GM12878 (cell line): Measurements from ENCODE around the gene CFHR1. TPM values are rescaled to one million over a fixed set of nuclear protein-coding genes. Genes with fewer than 3 reads are reported as not detected.

ENCODE experiments used
- ATAC-seq: fragments of 200-7000 bp; cut with Tn5 transposase; 3 replicates; pipeline ENCODE4 v1.9.1; 2020; ENCODE audit warnings: mild to moderate bottlenecking, moderate library complexity
- BruUV-seq: library from RNA; stranded (reverse); fragments of 400-500 nt; replicated peaks from 2 replicates; lab custom pipeline; 2021; lab: Mats Ljungman, UMichigan
- CTCF ChIA-PET: fragments of 300-600 bp; sonication (Branson Sonifier 250); formaldehyde crosslinking; extraction: SDS; loops from one replicate; lab custom pipeline; 2021; ENCODE audit warnings: inconsistent platforms; lab: Yijun Ruan, JAX
- POLR2A ChIA-PET: fragments of 350-600 bp; formaldehyde crosslinking; extraction: SDS; loops from one replicate; lab custom pipeline; 2021; ENCODE audit warnings: inconsistent platforms; lab: Charles Lee
- RAD21 ChIA-PET: fragments of 300-600 bp; sonication (Branson Sonifier 250); formaldehyde crosslinking; loops from one replicate; lab custom pipeline; 2023; ENCODE audit warnings: antibody characterized with exemption; ENCODE audit not compliant: unreplicated experiment; lab: Charles Lee
- SMC1A ChIA-PET: fragments of 300-600 bp; sonication (Branson Sonifier 250); formaldehyde crosslinking; loops from one replicate; lab custom pipeline; 2023; ENCODE audit not compliant: unreplicated experiment, uncharacterized antibody; lab: Charles Lee
- DNase-seq: peaks from one replicate; pipeline ENCODE4 v3.0.0-alpha.2; 2011; ENCODE audit warnings: low read depth, low spot score
- FAIRE-seq: peaks from 3 replicates; lab custom pipeline; 2011; peaks lifted over from hg19 to GRCh38; lab: Jason Lieb, UNC
- H2AFZ ChIP-seq: 2 replicates; pipeline ENCODE4 v1.6.0; 2011; ENCODE audit warnings: low read depth, low read length, control low read depth; ENCODE audit not compliant: control insufficient read depth
- H3K27ac ChIP-seq: 2 replicates; pipeline ENCODE4 v1.5.1; 2011; ENCODE audit warnings: control low read depth; ENCODE audit not compliant: control insufficient read depth, insufficient read depth
- H3K27me3 ChIP-seq, 2 experiments: replicated peaks in 1 of 2; 2 replicates each; pipeline versions ENCODE4 v1.6.0 to v1.6.1; 2011; ENCODE audit warnings: low read length in 1 of 2; ENCODE audit not compliant: control insufficient read depth in 2 of 2, insufficient read depth in 2 of 2
- H3K36me3 ChIP-seq, 2 experiments: 2 replicates each; pipeline ENCODE4 v1.5.1; 2011; ENCODE audit warnings: low read length in 1 of 2; ENCODE audit not compliant: control insufficient read depth in 2 of 2, insufficient read depth in 2 of 2
- H3K4me1 ChIP-seq: 2 replicates; pipeline ENCODE4 v1.6.1; 2011; ENCODE audit warnings: mild to moderate bottlenecking, low read length, moderate library complexity, mixed read lengths; ENCODE audit not compliant: control insufficient read depth, insufficient read depth
- H3K4me2 ChIP-seq: 2 replicates; pipeline ENCODE4 v1.6.0; 2011; ENCODE audit warnings: control low read depth; ENCODE audit not compliant: control insufficient read depth, insufficient read depth
- H3K4me3 ChIP-seq: fragments of 200-600 bp; sonication (generic); 2 replicates; pipeline ENCODE4 v1.5.1; 2016
- H3K79me2 ChIP-seq: 2 replicates; pipeline ENCODE4 v1.6.0; 2011; ENCODE audit warnings: low read length; ENCODE audit not compliant: control insufficient read depth, insufficient read depth
- H3K9ac ChIP-seq: 2 replicates; pipeline ENCODE4 v1.8.0; 2011; ENCODE audit warnings: low read length, control low read depth, mixed read lengths; ENCODE audit not compliant: control insufficient read depth, insufficient read depth
- H3K9me3 ChIP-seq: replicated peaks from 3 replicates; pipeline ENCODE4 v1.5.1; 2011; ENCODE audit warnings: mild to moderate bottlenecking, low read length; ENCODE audit not compliant: control insufficient read depth, insufficient read depth
- H4K20me1 ChIP-seq: 2 replicates; pipeline ENCODE4 v1.6.0; 2011; ENCODE audit not compliant: control insufficient read depth, insufficient read depth
- ASH2L ChIP-seq: fragments of 300-600, 200-600 bp; sonication (generic); IDR thresholded peaks from 2 replicates; pipeline ENCODE4 v1.6.1; 2017; ENCODE audit warnings: low read depth, mild to moderate bottlenecking, borderline replicate concordance
- KAT2A ChIP-seq: conservative IDR thresholded peaks from 2 replicates; pipeline ENCODE4 v1.6.1; 2011; ENCODE audit warnings: low read depth, low read length; ENCODE audit not compliant: control insufficient read depth
- ZNF592 ChIP-seq: fragments of 450-650 bp; IDR thresholded peaks from 2 replicates; pipeline ENCODE4 v1.6.1; 2017; ENCODE audit warnings: mild to moderate bottlenecking, moderate library complexity
- WGBS: methylation state at CpG from one replicate; pipeline ENCODE4 v1.1.6; 2016; ENCODE audit warnings: low lambda C conversion rate; ENCODE audit not compliant: insufficient replicate concordance, insufficient coverage; ENCODE audit errors: missing lambda C conversion rate; 5-methylcytosine and 5-hydroxymethylcytosine counted together
- in situ Hi-C: fragments of 300-500 bp; cut with MboI; formaldehyde crosslinking; loops from 9 replicates; pipeline ENCODE4 v1.14.3; 2018; ENCODE audit warnings: mixed read lengths
- intact Hi-C: fragments of 100-400 bp; cut with micrococcal nuclease; formaldehyde crosslinking; loops from one replicate; pipeline ENCODE4 v1.14.2; 2022; ENCODE audit not compliant: unreplicated experiment
- polyA plus RNA-seq, 11 experiments: library from polyadenylated mRNA; depleted of rRNA in 4 of 11; unstranded in 6 of 11; stranded (reverse) in 5 of 11; fragments of >200 nt; fragmentation: Nextera tagmentation in 4 of 11; fragmentation: Illumina TruSeq in 1 of 11; extraction: Ambion mirVana in 4 of 11; extraction: Trizol in 1 of 11; gene quantifications; 1 replicate in 1 of 11; 2 replicates in 10 of 11; pipeline versions ENCODE4 v1.2.1 to v1.2.3, GENCODE V29; 2011 to 2016; ENCODE audit warnings: inconsistent platforms in 2 of 11, missing spikeins in 2 of 11, low read depth in 1 of 11
- total RNA-seq, 4 experiments: library from RNA; depleted of rRNA in 3 of 4; stranded (reverse); fragments of >200 nt in 3 of 4; fragmentation: Illumina TruSeq in 1 of 4; extraction: Trizol in 1 of 4; gene quantifications; 2 replicates each; pipeline versions ENCODE4 v1.2.1 to v1.2.3, GENCODE V29; 2013 to 2021

Gene CFHR1
- total and polyA plus RNA-seq, 10 of the 15 experiments (the other 5 are each of a cell fraction or from before 2014, with no cell fraction given), result 0.04 TPM; not detected in 9

- Histone ChIP-seq H3K9ac (no peak overlapping the region), H3K9me3 (no peaks in the 10 kb centered on the region), H3K27me3 (no peaks in the 10 kb centered on the region), H4K20me1 (no peaks in the 10 kb centered on the region), H3K4me2 (no peak overlapping the region), H3K79me2 (no peaks in the 10 kb centered on the region), H3K4me3 (no peak overlapping the region), H3K27ac (no peak overlapping the region), H3K4me1 (no peaks in the 10 kb centered on the region), H3K36me3 (no peaks in the 10 kb centered on the region), H2AFZ (no peak overlapping the region)
- ATAC-seq (no peak), FAIRE-seq (no peak), DNase-seq (no peak)
- in situ Hi-C loops (no loop called here), intact Hi-C loops (no loop called here)
- RAD21 ChIA-PET, result no interaction called here
- POLR2A ChIA-PET, result no interaction called here
- SMC1A ChIA-PET, result no interaction called here
- WGBS, result 100% methylated on average over 1 of the region's 1 CpG
- no peak for TF ChIP-seq KAT2A
- no peak for TF ChIP-seq ZNF592
- no peak for TF ChIP-seq ASH2L
- no TSS peak for BruUV-seq
- CTCF ChIA-PET, result no interaction called here
Measured at GRCh38 chr1:196860323-196860884, 40.9 kb downstream of the CFHR1 start.
